ENCODE results near the gene MSI2.
A peak's percentile ranks its signal among the peaks of the same experiment; 100 is the strongest.

MSI2 gene

DNA sequence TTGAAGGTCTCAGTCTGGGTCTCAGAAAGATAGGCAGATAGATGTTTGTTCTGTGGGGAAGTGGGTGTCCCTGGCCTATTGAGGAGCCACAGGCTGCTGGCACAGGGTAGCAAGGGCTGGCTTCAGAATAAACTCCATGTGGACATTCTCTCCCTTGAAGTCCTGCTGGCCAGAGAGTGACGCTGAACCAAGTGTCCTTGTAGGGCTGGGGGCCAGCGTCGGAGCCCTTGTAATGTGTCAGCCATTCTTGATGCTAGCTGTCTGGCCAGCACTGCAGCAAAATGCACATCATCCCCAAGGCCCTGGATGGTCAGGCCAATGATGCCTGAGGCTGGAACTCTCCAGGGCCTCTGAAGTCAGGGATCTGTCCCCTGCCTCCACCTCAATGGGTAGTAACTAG is 385.4 kb downstream of the MSI2 start:
- Mint-ChIP-seq H3K4me1 (peaks cover 9% of the 10 kb centered on the region), H3K4me3 (no peak overlapping the region), H3K27ac (no peak overlapping the region), H3K27me3 (no peaks in the 10 kb centered on the region), H3K9me3 (no peaks in the 10 kb centered on the region)
- ATAC-seq (no peak), DNase-seq (no peak)

DNA sequence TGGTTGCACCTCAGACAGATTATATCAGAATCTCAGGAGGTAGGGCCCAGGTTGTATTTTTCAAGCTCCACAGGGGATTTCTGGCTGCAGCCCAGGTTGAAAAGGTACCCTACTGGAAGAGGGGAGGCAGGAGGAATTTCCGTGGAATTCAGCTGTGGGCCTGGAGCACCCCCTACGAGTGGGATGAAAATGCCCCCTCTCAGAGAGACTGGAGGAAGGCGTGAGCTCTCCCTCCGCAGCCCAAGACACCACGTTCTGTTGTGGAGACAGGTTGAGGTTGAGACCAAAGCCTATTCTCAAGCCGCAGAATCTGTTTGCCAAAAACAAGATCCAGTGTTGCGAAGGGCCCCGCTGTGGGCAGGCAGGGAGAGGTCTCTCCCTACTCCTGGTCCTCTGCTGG is 386.7 kb downstream of the MSI2 start:
- H3K27me3 Mint-ChIP-seq = no peaks in the 10 kb centered on the region
- ATAC-seq = no peak
- no peak for DNase-seq
- H3K4me1 Mint-ChIP-seq = peaks cover 9% of the 10 kb centered on the region
- no peak overlapping the region for H3K27ac Mint-ChIP-seq
- no peaks in the 10 kb centered on the region for H3K9me3 Mint-ChIP-seq
- no peak overlapping the region for H3K4me3 Mint-ChIP-seq

DNA sequence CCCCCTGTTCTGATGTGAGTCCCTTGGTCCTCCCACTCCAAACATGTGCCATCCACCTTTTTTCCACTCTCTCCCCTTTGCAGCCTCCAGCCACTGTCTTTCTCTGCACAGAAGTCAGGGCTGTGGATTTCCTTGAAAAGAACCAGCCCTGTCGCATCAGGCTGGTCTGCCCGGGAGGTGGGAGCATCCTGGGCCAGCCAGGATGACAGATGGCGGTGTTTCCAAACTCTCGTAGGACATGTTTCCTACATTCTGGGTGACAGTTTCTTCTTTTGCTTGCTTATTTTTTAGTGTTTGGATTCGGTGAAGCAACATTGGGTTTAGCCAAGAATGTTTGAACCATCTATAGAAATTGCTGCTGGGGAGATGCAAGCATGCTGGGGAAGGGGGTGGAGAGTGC is 388.0 kb downstream of the MSI2 start:
- ATAC-seq (no peak), DNase-seq (no peak)
- Mint-ChIP-seq H3K4me1 (peaks cover 9% of the 10 kb centered on the region), H3K9me3 (no peaks in the 10 kb centered on the region), H3K4me3 (no peak overlapping the region), H3K27me3 (no peaks in the 10 kb centered on the region), H3K27ac (no peak overlapping the region)

DNA sequence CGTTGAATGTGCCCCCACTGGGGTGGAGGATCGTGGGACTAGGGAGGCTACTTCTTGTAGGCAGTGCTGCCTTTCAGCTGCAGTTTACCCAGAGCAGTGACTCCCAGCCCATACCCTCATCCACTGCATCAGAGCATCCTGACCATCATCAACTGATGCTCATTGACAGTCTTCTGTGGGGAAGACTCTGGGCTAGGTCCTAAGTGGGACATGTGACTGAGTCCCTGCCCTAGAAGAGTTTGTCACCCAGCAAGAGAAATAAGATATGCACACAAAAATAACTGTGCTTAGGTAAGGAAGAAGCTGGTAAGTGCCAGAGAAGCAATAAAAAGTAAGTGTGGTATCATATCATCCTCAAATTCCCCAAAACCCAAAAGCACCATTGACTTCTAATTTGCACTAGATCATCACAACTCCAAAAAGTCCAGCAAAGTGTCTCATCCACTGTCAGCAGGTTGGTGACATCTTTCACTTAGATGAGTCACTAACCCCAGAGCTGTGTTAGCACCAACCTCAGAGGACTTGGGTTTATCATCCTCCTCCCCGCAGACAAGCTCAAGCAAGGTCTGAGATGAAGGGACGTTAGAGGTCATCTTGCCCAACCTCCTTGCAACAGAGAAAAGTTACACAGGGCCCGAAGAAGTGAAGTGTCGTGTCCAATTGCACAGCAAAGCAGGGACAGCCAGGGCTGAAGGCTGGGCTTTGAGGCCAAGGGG is 389.8 kb downstream of the MSI2 start:
- Mint-ChIP-seq H3K27ac (peak overlapping the region; percentile 15 to 20), H3K9me3 (no peaks in the 10 kb centered on the region), H3K4me1 (peaks cover 19% of the 10 kb centered on the region), H3K27me3 (no peaks in the 10 kb centered on the region), H3K4me3 (peak overlapping the region in 1 of 2 donors; percentile 9)
- DNase-seq (peak; percentile 11 to 38), ATAC-seq (peak; percentile 97)

DNA sequence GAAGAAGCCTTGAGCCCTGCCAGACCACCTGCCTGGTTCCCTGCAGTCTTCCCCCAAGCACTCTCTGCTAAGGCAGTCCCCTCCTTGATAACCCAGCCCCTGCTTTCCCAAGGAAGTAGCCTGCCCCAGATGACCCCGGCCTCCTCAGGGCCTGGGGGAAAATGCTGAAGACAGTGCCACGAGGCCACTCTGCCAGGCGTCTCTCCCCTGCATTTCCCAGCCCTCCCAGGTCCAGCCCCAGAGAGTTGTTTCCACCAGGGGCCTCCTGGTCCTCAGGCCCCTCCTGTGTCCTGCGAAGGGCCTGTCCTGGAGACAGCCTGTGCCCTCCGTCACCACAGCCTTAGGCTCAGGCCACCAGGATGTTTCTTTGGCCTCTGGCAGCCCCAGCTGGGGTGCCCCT is 392.4 kb downstream of the MSI2 start:
- no peak for ATAC-seq

DNA sequence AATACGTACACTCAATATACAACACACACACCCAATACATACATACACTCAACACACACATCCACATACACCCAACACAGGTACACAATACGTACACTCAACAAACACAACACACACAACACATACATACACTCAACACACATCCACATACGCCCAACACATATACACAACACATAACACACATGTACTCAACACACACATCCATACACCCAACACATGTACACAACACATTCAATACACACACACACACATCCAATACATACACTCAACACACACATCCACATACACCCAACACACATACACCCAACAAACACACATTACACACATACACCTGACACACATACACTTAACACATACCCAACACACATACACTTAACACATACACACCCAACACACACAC is 392.9 kb downstream of the MSI2 start:
- Mint-ChIP-seq H3K4me3 (no peak overlapping the region), H3K4me1 (peaks cover 19% of the 10 kb centered on the region), H3K9me3 (no peaks in the 10 kb centered on the region), H3K27ac (no peak overlapping the region), H3K27me3 (no peaks in the 10 kb centered on the region)
- DNase-seq = no peak
- no peak for ATAC-seq

More for the DNA sequence above, 392.4 kb downstream of the MSI2 start:
- Mint-ChIP-seq H3K4me3 (no peak overlapping the region), H3K4me1 (peaks cover 19% of the 10 kb centered on the region), H3K27me3 (no peaks in the 10 kb centered on the region), H3K27ac (no peak overlapping the region), H3K9me3 (no peaks in the 10 kb centered on the region)
- no peak for DNase-seq

DNA sequence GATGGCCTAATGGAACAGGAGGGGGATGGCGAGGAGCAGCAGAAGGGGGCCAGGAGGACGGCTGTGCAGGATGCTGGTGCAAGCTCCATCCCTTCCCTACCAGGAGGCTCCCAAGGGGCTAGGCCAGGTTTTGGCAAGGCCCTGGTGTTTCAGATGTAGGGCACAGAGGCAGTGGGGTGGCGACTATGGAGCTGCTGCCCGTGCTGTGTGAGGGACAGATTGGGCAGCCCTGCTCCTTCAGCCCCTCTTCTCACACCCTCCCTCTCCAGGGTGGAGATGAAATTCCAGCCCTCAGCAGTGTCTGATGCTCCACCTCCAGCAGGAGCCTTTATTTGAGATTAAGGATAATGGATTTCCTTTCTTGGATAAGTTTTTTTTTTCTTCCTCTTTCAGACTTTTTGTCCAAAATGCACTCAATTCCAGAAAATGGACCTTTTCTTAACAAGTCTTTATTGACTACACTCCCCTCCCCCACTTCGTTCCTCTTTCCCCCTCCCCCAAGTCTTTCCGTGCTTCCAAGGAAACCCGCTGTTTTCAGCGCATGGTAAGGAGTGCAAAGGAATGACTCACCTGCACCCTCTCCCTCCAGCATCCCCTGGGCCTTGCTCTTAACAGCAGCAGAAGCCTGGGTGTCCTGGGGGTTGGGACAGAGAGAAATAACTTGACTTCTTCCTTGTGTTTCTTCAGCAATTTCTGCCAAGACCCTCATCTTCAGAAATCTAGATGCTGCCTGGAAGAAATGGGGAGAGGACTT is 393.6 kb downstream of the MSI2 start:
- ATAC-seq = no peak
- Mint-ChIP-seq H3K27me3 (no peaks in the 10 kb centered on the region), H3K4me3 (no peak overlapping the region), H3K27ac (no peak overlapping the region), H3K4me1 (peaks cover 19% of the 10 kb centered on the region), H3K9me3 (no peaks in the 10 kb centered on the region)
- DNase-seq = no peak

DNA sequence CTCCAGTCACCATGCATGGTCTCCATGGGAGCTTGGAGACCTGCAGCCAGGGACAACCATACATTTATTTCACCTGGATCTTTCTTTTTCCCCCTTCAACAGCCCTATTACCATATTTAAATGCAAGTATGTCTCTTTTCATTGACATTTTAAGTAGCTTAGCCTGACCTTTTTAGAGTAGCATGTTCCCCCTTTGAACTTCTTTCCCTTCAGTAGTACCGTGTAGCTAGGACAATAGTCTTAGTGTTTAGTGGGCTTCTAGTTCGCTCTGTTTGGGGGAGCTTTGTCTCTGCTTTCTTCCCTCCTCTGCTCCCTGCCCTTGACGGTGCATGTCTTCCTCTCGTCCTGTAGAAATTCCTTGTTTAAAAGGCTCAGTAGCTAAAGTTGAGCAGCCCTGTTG is 394.2 kb downstream of the MSI2 start:
- Mint-ChIP-seq H3K27me3 (no peaks in the 10 kb centered on the region), H3K4me3 (no peak overlapping the region), H3K9me3 (no peaks in the 10 kb centered on the region), H3K4me1 (peaks cover 19% of the 10 kb centered on the region), H3K27ac (peak overlapping the region in 1 of 2 donors; percentile 34)
- DNase-seq = no peak
- ATAC-seq = no peak

DNA sequence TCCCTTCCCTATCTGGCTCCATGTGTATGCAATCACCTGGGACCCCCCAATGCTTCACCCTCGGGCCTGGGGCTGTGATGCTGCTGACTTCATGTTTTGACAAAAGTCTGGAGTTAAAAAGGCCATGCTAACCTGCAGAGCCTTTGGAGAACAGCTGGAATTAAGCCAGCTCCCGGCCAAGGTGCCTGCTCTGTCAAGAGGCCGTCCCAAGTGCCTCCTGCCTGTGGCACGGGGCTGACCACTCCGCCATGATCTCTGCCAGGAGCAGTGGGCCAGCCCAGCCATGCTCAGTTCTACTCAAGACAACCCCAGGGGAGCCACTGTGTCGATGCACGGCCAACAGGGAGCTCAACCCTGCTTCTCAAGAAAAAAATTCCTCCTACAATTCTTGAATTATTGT is 395.1 kb downstream of the MSI2 start:
- Mint-ChIP-seq H3K9me3 (no peaks in the 10 kb centered on the region), H3K27ac (no peak overlapping the region), H3K4me3 (no peak overlapping the region), H3K4me1 (peaks cover 11% of the 10 kb centered on the region), H3K27me3 (no peaks in the 10 kb centered on the region)
- no peak for DNase-seq
- ATAC-seq = no peak

DNA sequence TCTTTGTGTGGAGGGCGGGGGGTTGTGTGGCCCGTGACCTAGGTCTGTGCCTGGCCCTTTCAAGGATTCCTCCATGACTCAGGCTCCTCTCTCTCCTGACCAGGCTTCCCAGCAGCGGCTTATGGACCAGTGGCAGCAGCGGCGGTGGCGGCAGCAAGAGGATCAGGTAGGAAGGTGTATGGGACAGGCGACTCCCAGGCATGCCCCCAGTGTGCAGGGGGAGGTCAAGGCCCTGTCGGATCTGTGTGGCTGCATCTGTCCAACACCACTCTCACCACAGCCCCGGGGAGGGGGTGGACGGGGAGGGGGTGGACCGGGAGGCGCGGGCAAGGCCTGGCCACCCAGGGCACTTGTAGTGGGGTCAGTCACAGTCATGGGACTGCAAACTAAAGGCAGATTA is 395.7 kb downstream of the MSI2 start:
- no peak for ATAC-seq
- no peak overlapping the region for H3K4me3 Mint-ChIP-seq
- no peaks in the 10 kb centered on the region for H3K9me3 Mint-ChIP-seq
- no peak overlapping the region for H3K27ac Mint-ChIP-seq
- H3K4me1 Mint-ChIP-seq = peaks cover 9% of the 10 kb centered on the region
- DNase-seq = no peak
- no peaks in the 10 kb centered on the region for H3K27me3 Mint-ChIP-seq

DNA sequence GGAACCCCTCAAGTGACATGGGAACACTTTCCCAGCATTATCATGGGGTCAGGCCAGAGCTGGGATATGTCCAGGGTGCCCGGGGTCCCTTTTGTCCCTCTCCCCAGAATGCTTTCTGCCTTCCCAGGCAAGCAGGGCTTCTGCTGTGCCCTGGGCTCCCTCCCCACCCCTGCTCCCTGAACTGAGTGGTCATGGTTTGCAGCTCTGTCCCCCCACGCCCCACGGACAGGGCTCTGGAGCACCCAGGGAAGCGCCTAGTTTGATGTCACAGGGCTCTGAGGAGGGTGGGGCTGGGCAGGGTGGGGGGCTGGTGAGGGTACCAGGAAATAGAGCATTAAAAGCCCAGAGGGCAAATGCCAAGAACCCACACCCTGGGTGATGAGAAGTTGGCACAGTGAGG is 396.5 kb downstream of the MSI2 start:
- H3K9me3 Mint-ChIP-seq = no peaks in the 10 kb centered on the region
- ATAC-seq = no peak
- H3K27ac Mint-ChIP-seq = no peak overlapping the region
- no peak for DNase-seq
- H3K4me3 Mint-ChIP-seq = no peak overlapping the region
- peaks cover 9% of the 10 kb centered on the region for H3K4me1 Mint-ChIP-seq
- H3K27me3 Mint-ChIP-seq = no peaks in the 10 kb centered on the region

DNA sequence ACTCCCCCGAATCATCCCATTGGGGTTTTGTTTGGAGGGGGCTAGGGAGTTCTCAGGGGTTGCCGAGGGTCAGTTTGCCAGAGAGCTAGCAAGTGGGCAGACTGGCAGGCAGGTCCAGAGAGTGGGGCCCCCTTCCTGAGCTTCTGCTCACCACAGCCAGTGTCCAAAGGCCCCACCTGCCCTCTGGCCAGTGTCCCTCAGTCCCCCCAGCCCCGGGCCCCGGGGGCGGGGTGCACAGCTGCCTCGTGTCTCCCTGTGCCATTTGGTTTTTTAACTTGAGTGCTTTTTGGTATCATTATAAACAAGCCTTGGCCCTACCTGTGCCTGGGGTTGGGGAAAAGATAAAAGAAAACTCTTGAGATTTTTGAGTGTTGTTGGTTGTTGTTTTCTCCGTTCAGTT is 397.0 kb downstream of the MSI2 start:
- Mint-ChIP-seq H3K27me3 (no peaks in the 10 kb centered on the region), H3K27ac (no peak overlapping the region), H3K9me3 (no peaks in the 10 kb centered on the region), H3K4me1 (peaks cover 9% of the 10 kb centered on the region), H3K4me3 (no peak overlapping the region)
- DNase-seq (no peak), ATAC-seq (no peak)

DNA sequence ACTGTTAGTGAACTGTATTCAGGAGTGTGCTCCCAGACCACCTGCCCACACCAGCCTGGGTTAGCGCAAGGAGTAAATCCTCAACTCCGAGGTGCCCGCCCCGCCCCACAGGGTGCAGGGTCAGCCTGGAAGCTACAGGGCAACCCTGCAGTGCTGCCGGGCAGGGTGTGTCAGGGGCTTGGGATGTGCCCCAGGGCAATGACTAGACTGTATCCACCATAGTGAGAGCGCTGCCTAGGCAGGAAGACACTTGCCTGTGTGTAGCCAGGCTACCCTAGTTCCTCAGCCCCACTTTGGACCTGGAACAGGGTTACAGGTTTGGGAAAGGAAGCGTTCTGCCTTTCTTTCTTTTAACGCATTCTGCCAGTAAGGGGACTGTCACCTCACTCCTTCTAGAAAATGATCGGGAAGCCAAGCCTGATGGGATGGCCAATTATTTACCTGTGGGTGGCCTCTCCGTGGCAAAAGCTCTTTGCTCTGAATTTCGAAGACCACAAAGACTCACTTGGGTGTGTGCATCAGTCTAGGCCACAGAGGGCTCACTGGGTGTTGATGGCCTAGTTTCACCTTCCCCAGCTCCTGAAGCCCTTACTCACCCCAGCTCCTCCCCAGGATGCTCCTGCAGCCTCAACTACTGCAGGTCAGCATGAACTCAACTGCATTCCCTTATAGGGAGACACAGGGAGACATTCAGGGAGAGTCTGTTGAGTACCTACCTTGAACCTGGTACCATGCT is 397.9 kb downstream of the MSI2 start:
- no peaks in the 10 kb centered on the region for H3K9me3 Mint-ChIP-seq
- no peak overlapping the region for H3K4me3 Mint-ChIP-seq
- peak overlapping the region in 1 of 2 donors; percentile 52 for H3K27ac Mint-ChIP-seq
- peaks cover 9% of the 10 kb centered on the region for H3K4me1 Mint-ChIP-seq
- DNase-seq = no peak
- H3K27me3 Mint-ChIP-seq = no peaks in the 10 kb centered on the region
- ATAC-seq = no peak

DNA sequence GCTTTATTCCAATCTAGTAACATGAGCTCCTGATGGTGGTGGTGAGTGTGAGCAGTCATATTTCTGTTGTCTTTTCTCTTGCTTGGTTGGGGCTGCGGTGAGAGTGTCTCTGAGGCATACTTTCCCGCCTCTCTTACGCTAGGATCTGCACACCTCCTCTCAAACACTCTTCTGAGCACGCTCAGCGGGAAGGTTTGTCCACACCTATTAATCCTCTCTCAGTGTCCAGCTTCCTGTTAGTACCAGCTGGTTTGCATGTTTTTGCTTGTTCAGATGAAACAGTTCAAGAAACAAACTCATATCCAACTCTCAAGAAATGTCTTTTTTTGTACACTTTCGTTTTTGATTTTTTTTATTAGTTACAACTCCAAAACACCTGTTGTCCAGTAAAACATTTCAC is 399.2 kb downstream of the MSI2 start:
- peaks cover 3% of the 10 kb centered on the region for H3K4me1 Mint-ChIP-seq
- peak overlapping the region in 1 of 2 donors; percentile 50 for H3K27ac Mint-ChIP-seq
- H3K27me3 Mint-ChIP-seq = no peaks in the 10 kb centered on the region
- ATAC-seq (no peak), DNase-seq (no peak)
- no peaks in the 10 kb centered on the region for H3K9me3 Mint-ChIP-seq
- no peak overlapping the region for H3K4me3 Mint-ChIP-seq

DNA sequence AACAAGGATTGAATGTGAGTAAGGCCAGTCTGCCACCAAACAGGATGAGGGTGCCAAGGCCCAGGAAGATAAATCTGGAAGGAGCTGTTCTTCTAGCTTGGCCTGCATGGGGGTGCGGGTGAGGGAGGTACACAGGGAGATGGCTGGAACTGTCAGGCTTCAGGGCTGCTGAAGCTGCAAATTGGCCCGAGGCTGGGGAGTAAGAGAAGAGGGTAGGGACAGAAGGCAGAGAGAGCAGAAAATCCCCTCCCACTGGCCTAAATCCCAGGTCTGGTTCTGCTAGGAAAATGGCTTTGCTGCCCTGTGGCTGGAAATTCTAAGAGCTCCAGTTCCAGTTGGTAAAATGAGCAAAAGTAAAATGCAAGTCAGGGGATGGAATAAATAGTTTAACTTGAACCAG is 400.9 kb downstream of the MSI2 start:
- no peak for DNase-seq
- ATAC-seq = no peak
- Mint-ChIP-seq H3K27me3 (no peaks in the 10 kb centered on the region), H3K4me3 (no peak overlapping the region), H3K27ac (peak overlapping the region in 1 of 2 donors; percentile 58), H3K9me3 (no peaks in the 10 kb centered on the region), H3K4me1 (no peaks in the 10 kb centered on the region)

DNA sequence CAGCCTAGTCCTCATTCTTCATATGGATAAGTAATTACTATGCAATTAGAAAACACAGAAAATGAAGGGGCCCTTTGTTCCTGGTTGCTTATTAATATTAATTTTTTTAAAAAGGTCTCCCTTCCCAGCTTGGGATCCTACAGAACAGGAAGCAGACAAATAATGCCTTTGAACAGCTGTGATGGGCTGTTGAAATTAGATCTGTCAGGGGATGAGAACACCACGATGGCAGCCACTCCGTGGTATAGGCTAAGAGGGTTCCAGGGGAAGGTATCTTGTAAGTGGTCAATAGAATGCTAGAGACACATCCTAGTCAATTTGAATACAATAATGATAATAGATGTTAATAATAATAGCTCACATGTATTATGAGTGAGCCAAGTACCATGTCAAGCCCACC is 405.7 kb downstream of the MSI2 start:
- H3K9me3 Mint-ChIP-seq = no peaks in the 10 kb centered on the region
- peaks cover 6% of the 10 kb centered on the region for H3K4me1 Mint-ChIP-seq
- ATAC-seq (no peak), DNase-seq (no peak)
- no peak overlapping the region for H3K4me3 Mint-ChIP-seq
- H3K27ac Mint-ChIP-seq = no peak overlapping the region
- no peaks in the 10 kb centered on the region for H3K27me3 Mint-ChIP-seq
